ENCODE measurements around the gene FARP1.

DNA sequence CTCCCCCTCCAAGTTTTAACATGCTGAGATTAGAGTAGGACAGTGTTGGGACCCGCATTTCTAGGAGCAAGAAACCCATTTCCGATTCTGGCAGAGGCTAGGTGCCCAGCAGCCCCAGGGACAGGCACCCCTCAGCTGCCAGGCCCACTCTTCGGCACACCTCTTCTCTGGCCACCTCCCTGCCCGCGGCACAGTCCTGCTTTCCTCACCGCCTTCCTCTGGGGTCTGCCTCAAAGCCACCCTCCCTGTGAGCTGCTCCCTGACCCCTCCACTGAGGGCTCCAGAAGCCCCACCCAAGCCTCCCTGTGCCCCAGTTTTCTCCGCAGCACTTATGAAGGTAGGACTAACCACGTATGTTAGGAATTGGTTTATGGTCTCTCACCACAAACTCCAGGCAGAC lies 354.1 kb downstream of the FARP1 start:
- TF ChIP-seq, protein P1, sequence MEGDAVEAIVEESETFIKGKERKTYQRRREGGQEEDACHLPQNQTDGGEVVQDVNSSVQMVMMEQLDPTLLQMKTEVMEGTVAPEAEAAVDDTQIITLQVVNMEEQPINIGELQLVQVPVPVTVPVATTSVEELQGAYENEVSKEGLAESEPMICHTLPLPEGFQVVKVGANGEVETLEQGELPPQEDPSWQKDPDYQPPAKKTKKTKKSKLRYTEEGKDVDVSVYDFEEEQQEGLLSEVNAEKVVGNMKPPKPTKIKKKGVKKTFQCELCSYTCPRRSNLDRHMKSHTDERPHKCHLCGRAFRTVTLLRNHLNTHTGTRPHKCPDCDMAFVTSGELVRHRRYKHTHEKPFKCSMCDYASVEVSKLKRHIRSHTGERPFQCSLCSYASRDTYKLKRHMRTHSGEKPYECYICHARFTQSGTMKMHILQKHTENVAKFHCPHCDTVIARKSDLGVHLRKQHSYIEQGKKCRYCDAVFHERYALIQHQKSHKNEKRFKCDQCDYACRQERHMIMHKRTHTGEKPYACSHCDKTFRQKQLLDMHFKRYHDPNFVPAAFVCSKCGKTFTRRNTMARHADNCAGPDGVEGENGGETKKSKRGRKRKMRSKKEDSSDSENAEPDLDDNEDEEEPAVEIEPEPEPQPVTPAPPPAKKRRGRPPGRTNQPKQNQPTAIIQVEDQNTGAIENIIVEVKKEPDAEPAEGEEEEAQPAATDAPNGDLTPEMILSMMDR (IDR thresholded peaks at IDR 0.05) = no peak
- no peak for TF ChIP-seq POLR2A (IDR thresholded peaks at IDR 0.05)
